GM12874 (cell line): Measurements from ENCODE around the gene CDH23.

Experiments
- CTCF ChIP-seq: IDR thresholded peaks from 2 replicates; pipeline ENCODE4 v1.5.1; 2011; ENCODE audit warnings: low read depth, mild to moderate bottlenecking, control low read depth, low read length, moderate library complexity; ENCODE audit not compliant: insufficient read depth

CDH23 gene

GRCh38 chr10:71472912-71473311 lies 76.2 kb downstream of the CDH23 start:
- no peak for TF ChIP-seq CTCF

GRCh38 chr10:71473671-71474599 lies 77.2 kb downstream of the CDH23 start:
- TF ChIP-seq CTCF: no peak

- TF ChIP-seq CTCF: no peak
Observed at GRCh38 chr10:71474702-71475242, 78.1 kb downstream of the CDH23 start.

- no peak for TF ChIP-seq CTCF
Observed at GRCh38 chr10:71475243-71475871, 78.6 kb downstream of the CDH23 start.

- no peak for TF ChIP-seq CTCF
Observed at GRCh38 chr10:71476228-71477011, 79.7 kb downstream of the CDH23 start.

GRCh38 chr10:71478173-71478572 lies 81.5 kb downstream of the CDH23 start:
- no peak for TF ChIP-seq CTCF
